GM21619 (cell line): ENCODE measurements around the gene RABAC1.

Experiments
- ATAC-seq: cut with Tn5 transposase; IDR thresholded peaks from one replicate; pipeline ENCODE4 v1.9.1; 2021; ENCODE audit not compliant: unreplicated experiment

RABAC1 gene

DNA sequence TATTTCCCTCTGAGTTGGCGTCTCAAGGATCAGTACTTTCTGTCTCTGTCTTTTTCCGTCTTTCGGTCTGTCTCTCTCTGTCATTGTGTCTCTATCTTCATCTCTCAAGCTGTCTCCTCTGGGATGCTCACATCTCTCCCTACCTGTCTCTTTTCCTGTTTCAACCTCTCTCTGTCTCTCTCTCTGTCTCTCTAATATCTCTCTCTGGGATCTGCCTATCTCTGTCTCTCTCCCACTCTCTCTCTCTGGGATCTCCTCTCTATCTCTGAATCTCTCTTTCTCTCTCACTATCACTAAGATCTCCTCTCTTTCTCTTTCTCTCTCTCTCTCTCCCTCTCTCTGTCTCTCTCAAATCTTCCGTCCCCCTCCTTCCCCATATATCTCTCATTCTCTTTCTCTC is 30.9 kb upstream of the RABAC1 start:
- no peak for ATAC-seq

DNA sequence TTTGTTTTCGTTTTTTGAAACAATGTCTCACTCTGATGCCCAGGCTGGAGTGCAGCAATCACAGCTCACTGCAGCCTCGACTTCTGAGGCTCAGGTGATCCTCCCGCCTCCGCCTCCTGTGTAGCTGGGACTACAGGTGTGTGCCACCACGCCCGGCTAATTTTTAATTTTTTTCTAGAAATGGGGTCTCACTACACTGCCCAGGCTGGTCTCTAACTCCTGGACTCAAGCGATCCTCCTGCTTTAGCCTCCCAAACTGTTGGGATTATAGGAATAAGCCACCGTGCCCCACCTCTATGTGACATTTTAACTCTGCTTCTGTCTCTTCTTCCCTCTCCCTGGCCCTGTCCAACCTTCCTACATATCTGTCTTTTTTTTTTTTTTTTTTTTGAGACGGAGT is 29.8 kb upstream of the RABAC1 start:
- ATAC-seq: no peak

DNA sequence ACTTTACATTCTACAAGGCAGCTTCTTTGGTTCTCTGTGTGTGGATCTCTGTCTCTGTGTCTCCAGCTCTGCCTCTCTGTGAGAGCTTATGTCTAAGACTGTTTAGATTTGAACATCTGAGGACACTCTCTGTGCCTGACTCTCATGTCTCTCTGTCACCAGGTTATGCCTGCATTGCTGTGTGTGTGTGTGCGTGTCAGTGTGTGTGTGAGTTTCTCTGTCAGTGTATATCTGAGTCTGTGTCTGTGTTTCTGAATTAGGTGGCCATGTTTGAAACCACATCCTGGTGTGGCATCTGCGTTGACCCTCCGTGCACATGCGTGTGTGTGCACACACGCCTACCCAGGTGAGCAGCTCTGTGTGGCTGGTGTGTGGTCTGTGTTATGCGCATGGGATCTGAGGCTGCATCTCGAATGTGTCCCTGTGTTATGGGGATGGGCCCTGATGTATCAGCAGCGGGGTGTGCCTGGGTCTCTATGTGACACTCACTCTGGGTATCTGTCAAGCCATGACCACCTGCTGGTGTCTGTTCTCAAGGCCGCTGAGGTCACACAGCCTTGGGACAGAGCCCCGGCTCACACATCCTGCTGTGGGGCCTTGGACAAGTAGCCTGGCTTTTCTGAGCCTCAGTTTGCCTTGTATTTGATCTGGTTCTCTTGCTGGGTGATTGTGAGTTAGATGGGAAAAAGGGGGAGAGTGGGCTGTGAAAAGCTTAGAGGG is 28.2 kb upstream of the RABAC1 start:
- ATAC-seq: no peak

DNA sequence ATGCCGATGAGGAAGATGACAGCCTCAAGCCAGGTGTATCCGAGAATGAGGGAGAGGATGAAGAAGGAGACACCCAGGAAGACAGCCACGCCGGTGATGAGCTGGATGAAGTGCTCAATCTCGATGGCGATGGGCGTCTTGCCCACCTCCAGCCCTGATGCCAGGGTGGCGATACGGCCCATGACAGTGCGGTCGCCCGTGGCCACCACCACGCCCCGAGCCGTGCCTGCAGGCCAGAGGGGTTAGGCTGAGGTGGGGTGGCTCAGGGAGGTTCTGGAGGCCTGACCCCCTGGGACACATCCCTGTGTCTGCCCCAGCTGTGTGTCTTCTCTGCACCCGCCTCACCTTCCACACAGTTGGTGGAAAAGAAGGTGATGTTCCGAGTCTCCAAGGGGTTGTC is 25.8 kb upstream of the RABAC1 start:
- no peak for ATAC-seq

DNA sequence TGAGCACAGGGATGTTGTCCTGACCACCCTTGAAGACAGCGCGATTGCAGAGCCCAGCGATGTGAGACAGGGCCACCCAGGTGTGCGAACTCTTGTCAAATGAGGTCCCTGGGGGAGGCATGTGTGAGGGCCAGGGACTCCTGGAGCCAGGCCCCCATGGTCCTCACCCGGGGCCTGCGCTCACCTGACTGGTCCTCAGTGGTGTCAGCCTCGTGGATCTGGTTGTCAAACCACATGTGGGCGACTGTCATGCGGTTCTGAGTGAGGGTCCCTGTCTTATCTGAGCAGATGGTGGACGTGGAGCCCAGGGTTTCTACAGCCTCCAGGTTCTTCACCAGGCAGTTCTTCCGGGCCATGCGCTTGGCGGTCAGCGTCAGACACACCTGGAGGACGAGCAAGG is 22.6 kb upstream of the RABAC1 start:
- no peak for ATAC-seq

DNA sequence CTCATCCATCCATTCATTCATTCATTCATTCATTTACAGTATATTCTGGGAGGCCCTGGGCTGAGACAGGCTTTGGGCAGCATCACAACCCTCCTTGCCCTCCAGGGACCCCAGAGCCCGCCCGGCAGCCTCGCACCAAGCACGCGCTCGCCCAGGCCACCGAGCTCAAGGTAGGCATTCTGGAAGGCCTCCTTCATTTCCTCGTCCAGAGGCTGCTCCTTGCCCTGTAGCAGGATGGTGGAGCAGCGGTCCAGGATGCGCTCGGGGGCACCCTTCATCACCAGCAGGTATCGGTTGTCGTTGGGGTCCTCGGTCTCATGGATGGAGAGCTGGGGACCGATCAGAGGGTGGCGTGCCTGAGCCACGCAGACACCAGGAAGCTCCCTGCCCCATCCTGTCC is 19.3 kb upstream of the RABAC1 start:
- ATAC-seq: no peak

DNA sequence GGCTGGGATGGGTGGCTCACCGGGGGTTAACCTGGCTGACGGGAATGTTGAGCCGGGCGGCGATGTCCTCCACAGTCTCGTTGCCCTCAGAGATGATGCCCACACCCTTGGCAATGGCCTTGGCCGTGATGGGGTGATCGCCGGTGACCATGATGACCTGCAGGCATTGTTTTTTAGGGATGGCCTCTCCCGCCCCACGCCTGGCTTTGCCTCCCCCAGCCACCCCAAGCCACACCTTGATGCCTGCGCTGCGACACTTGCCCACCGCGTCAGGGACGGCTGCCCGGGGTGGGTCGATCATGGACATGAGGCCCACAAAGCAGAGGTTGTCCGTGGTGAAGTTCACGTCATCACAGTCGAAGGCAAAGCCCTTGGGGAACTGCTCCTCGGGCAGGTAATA is 18.8 kb upstream of the RABAC1 start:
- no peak for ATAC-seq

DNA sequence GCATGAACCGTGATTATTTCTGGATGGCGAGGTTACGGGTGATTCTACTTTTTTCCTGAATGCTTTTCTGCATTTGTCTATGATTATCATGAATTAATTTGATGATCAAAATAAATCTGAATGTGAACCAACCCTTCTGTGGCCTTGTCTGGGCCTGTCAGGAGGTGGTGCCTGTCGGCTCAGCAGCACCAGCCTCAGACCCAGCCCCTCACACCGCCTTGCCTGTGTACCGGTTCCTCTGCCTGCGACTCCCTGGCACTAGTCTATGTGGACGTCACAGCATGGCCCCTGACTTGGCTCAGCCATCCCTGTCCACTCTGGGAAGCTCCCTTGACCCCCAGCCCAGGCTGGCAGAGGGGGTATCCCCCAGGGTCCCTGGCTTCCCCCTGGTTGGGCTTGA is 15.5 kb upstream of the RABAC1 start:
- ATAC-seq: no peak

DNA sequence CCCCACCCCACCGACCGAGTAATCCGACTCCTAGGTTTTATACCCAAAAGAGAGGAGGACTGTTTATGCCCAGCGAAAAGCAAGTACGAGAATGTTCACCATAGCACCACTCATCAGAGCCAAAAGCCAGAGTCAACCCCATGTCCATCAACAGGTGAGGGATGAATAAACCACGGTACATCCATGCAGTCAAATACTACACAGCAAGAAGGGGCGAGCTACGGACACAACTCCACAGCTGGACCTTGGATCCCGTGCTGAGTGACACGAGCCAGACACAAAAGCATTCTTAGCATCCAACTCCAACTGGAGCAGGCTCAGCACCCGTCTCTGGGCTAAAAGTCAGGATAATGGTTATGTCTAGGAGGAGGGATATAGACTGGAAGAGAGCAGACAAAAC is 12.2 kb upstream of the RABAC1 start:
- no peak for ATAC-seq

DNA sequence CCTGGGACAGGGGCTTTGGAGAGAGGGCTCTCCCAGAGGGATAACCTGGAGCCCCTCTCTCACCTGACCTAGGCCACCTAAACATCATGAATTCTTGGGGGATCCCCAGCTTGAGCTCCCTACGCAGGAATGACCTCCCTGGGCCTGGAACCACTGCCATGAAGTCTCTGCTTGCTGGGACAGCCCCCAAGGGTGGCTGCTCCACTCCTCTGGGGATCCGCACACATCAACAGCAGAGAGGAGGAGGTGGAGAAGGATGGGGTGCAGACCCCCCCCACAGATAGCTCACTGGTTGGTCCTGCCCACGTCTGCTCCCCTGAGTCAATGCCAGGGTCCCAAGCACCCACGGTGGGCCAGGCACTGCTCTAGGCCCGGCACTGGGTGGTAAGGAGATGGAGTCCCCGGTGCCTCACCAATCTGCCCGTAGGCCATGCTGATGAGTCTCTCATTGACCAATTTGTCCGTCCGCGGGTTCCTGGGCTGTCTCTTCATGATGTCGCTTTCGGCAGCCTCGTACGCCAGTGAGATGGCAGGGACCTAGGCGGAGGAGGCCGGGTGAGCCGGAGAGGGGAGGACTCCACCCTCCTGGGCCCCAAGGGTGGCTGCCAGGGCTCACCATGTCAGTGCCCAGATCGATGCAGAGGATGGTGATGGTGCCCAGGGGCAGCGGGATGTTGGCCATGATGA is 10.8 kb upstream of the RABAC1 start:
- ATAC-seq: no peak

DNA sequence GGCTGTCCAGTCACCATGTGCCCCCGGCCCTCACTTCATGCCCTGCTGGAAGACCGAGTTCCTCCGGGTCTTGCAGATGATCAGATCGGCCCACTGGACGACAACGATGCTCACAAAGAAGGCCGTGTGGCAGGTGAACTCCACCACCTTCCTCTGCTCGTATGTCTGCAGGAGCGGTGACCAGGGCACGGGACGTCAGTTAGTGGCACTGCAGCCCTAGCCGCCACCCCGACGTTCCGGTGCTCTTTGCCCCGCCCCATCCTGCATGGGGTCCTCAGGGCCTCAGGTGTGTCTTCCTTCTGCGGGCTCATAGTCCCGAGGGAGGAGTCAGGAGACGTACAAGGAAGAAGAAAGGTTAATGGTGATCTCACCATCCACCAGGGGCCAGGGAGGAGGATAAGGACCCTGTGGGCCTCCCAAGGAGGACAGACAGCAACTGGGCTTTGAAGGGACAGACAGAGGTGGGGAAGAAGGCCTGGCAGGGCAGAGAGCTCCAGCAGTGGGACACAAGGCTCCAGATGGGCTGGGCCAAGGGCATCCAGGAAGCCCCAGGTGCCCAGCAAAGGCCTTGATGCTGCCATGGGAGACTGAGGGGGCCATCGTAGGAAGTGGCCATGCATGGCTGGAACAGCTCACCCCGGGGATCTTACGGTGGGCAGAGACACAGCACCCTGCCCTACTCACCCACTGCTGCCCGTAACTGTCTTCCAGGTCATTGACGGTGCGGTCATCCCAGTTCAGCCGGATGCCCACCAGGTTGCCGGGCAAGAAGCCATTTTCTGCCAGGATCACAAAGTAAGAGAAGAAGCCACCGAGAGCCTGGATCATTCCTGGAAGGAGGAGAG is 9.9 kb upstream of the RABAC1 start:
- no peak for ATAC-seq

DNA sequence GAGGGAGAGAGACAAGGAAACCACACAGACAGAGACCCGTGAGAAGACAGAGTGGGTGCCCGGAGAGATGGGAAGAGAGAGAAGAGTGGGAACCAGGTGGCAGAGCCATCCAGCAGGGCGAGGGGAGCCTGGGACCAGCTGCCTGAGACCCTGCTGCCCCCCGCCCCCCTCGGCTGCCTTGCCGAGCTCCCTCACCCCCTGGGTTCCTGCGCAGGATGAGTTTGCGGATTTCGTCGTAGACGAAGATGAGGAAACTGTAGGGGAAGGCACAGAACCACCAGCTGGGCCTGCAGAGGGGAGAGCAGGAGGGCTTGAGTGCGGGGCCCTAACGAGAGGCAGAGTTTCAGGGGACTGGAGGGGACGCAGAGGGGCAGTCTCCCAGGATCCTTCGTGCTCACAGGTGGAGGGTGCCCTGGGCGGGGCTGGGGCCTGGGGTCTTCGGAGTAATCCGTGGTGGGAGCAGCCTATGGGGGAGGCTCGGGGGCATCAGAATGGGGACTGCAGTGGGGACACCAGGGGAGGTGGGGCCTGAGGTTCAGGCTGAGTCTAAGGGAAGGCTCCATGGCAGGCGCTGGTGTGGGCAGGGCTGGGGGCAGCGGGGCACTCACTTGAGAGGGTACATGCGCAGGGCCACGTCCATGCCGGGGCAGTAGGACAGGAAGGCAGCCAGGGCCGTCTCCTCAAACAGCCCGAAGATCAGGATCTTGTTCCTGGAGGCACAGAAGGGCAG is 8.1 kb upstream of the RABAC1 start:
- no peak for ATAC-seq

DNA sequence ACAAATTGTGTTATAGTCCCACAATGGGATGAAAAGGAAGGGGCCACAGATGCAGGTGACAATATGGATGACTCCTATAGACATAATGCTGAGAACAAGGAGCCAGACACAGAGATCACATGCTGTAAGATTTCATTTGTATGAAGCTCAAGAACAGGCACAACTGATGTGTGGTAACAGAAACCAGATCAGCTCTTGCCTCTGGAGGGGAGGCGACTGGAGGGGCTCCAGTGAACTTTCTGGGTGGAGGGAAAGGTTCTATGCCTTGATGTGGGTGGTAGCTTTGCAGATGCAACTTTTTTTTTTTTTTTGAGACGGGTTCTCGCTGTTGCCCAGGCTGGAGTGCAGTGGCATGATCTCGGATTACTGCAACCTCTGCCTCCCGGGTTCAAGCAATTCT is 6.0 kb upstream of the RABAC1 start:
- ATAC-seq: no peak

DNA sequence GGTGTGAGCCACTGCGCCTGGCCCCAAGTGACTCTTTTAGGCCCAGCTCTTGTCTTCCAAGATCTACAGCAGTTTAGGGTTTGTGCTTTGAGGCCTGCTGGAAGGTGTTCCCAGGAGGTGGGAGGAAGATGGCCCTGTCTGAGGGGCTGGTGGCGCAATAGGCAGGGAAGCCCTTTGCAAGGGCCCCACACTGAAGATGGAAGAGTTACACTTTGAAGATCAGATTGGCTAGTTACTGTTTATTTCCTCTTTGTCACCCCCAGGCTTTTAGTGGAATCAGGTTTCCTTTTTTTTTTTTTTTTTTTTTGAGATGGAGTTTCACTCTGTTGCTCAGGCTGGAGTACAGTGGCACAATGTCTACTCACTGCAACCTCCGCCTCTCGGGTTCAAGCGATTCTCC is 1.9 kb upstream of the RABAC1 start:
- no peak for ATAC-seq

DNA sequence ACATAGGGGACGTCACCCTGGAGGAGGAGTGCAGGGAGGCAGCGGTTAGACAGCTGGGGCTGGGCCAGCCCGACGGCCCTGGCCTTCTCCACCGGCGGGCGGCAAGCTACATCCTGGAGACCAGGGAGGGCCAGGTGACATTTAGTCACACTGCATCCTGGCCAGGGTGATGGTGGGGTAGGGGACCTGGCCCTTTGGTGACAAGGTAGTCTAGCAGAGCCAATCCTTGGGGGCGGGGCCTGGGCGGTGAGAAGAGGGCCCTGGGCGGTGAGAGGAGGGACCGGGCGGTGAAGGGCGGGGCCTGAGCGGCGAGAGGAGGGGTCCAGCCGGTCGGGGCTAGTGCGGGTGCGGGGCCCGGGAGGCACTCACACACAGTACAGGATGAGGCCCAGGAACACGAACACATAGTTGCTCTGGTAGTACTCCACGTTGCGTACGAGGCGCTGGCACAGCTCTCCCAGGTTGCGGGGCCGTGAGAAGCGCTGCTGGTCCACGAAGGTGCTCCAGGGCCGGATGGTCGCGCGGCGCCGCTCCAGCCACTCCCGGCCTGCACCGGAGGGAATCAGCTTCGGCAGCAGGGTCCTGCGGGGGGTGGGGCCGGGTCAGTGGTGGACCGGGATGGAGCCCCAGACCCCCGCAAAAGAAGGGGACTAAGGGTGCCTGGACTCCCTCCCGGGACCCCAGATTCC is 610 bp downstream of the RABAC1 start:
- ATAC-seq: peak; percentile 48

DNA sequence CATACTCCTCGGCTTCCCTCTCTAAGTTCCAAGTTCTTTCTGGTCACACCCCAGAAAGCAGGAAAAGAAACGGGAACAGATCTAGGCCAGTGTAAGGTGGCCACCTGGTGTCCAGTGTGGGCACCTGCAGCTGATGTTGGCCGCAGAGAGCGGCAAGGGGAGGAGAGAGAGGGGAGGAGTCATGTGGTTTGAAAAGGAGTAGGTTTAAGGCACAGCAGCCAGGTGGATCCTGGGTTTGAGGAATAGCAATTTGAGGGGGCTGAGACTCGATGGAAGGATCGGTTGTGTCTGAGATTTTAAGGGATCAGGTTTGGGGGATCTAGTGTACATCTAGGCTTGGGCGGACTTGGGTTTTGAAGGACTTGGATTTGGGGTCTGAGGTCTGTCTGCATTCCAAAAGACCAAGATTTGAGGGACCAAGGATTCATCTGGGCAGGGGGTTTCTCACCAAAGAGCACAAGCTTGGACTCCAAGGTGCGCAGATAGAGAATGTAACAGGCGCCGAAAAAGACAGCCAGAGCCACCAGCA is 1.2 kb downstream of the RABAC1 start:
- no peak for ATAC-seq

DNA sequence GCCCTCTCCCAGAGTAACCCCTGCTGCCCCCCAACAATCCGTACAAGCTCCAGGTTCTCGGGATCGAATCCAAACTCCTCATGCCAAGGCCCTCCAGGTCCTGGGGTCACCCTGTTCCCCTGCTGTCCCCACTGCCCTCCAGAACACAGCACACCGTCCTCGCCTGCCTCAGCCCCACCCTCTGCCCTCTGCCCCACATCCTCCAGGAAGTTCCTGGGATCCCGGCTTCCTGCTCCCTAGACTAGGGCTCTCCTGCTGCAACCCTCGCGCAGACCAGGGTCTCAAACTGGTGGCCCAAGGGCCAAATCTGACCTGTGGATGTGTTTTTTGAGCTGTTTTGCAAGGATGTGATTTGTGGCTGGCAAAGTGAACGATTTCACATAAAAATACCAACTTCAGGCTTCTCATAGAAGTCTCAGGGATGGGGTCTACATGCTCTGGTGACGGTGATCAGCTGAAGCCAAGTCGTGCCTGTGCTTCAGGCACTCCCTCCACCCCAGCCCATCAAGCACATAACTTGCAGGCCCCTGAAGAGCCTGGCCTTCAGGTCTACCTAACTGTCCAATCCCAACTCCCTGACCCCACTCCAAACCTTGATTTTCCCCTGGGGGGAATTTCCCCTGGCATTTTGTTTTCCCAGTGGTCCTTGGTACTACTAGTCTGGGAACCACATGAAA is 1.8 kb downstream of the RABAC1 start:
- no peak for ATAC-seq

DNA sequence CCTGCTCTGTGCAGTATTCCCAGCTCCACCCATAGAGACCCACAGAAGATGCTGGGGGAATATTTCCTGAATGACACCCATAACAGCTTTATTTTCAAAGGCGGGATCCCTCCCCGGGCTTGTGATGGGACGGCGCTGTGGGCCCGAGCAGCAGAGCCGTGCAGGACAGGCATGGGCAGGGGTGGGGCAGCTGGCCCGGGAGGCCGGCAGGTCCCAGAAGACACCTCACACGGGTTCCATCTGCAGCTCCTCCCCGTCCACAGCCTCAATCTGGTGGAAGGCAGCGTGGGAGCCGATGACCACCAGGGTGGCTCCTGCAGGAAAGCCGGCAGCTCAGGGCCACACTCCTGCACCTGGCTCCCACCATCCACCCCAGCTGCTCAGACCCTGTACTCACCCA is 2.5 kb downstream of the RABAC1 start:
- ATAC-seq: no peak

DNA sequence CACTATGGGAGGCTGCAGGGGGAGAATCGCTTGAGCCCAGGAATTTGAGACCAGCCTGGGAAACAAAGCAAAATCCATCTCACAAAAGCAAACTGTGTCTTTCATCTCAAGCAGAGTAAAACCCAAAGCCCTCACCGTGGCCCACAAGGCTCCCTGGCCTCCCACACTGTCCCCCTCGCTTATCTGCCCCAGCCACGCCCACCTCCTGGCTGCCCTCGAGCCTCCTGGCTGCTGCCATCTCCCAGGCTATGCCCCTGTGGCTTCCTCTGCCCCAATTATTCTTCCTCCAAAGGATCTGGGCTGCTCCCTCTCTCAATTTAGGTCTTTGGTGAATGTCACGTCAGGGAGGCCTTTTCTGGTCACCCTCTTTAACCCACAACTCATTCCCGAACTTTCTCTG is 3.6 kb downstream of the RABAC1 start:
- ATAC-seq: no peak

DNA sequence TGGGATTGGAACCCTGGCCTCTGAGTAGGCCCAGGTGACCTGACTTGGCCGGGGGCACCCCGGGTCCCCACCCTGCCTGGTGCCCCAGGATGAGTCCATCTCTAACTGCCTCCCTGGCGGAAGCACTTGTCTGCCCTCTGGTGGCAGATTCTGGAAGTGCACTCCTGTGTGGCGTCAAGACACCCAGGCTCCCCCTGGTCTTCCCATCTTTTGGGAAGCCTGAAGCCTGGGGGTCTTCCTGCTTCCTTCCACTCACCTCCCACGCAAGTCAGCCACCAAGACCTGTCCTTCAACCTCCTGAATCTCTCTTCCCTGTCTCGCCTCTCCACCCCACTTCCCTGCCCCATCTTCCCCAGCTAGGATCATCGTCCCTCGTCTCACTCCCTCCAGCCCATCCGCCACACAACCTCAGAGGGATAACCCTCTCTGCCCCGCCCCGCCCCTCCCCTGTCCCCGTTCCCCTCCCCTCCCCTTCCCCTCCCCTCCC is 7.4 kb downstream of the RABAC1 start:
- ATAC-seq: no peak
